22Rv1 (cell line): ENCODE measurements around the gene CDH24.

ENCODE experiments used
- ZFX ChIP-seq: fragments of 450-650 bp; IDR thresholded peaks from 2 replicates; pipeline ENCODE4 v1.6.1; 2017; ENCODE audit warnings: antibody characterized with exemption, borderline replicate concordance
- TF ChIP-seq, protein P1 (sequence below): fragments of 450-650 bp; IDR thresholded peaks from 2 replicates; pipeline ENCODE4 v1.5.1; 2017; ENCODE audit warnings: mild to moderate bottlenecking

DNA sequence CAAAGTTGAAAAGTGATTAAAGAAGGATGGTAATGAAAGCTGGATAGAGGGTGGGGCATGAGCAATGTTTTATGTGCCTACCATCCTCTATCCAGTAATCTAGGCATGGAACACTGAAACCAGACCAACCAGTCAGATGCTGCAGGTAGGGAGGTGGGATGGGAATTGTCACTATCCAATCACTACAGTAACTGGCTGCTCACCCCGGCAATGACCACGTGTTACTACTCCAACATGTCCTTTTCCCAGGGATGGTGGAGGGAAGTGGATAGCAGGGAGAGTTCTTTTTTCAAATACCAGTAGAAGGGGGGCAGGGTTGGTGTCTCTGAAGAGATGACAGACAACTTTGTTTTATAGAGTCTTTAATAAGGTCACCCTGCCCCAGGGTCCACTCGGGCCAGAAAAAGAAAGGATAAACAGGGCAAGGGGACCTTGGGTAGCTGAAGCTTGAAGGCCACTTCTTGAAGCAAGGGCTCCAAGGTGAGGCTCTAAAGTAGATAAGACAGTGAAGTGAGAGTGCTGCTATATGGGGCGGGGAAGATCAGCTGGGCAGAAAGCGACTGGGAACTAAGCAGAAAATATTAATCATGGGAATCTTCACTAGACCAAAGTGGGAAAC is 14.7 kb upstream of the CDH24 start:
- TF ChIP-seq ZFX, result no peak
- TF ChIP-seq, protein P1, sequence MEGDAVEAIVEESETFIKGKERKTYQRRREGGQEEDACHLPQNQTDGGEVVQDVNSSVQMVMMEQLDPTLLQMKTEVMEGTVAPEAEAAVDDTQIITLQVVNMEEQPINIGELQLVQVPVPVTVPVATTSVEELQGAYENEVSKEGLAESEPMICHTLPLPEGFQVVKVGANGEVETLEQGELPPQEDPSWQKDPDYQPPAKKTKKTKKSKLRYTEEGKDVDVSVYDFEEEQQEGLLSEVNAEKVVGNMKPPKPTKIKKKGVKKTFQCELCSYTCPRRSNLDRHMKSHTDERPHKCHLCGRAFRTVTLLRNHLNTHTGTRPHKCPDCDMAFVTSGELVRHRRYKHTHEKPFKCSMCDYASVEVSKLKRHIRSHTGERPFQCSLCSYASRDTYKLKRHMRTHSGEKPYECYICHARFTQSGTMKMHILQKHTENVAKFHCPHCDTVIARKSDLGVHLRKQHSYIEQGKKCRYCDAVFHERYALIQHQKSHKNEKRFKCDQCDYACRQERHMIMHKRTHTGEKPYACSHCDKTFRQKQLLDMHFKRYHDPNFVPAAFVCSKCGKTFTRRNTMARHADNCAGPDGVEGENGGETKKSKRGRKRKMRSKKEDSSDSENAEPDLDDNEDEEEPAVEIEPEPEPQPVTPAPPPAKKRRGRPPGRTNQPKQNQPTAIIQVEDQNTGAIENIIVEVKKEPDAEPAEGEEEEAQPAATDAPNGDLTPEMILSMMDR, result no peak
